Immature natural killer cell (primary cell): ENCODE data around the gene OR52B6. TPM values are rescaled to one million over a fixed set of nuclear protein-coding genes. Genes with fewer than 3 reads are reported as not detected.

Experiments
- polyA plus RNA-seq, 3 donors: library from polyadenylated mRNA; unstranded; fragments of 300-500 nt; fragmentation: Illumina TruSeq; gene quantifications; one replicate each; pipeline ENCODE4 v1.2.3, GENCODE V29; 2021

Gene OR52B6
- polyA plus RNA-seq, 3 donors from 2014 or later = not detected

Other genes starting within 250 kb of the OR52B6 start
- not detected for gene OR51B5, start 237.4 kb upstream of the OR52B6 start, polyA plus RNA-seq
- gene OR51B6, start 229.4 kb upstream of the OR52B6 start, polyA plus RNA-seq = not detected
- not detected for gene OR51M1, start 197.1 kb upstream of the OR52B6 start, polyA plus RNA-seq
- gene OR51Q1, start 158.8 kb upstream of the OR52B6 start, polyA plus RNA-seq = not detected
- not detected for gene OR51I1, start 139.4 kb upstream of the OR52B6 start, polyA plus RNA-seq
- not detected for gene OR51I2, start 131.6 kb upstream of the OR52B6 start, polyA plus RNA-seq
- not detected for gene OR52D1, start 92.2 kb upstream of the OR52B6 start, polyA plus RNA-seq
- not detected for gene UBQLN3, start 70.9 kb upstream of the OR52B6 start, polyA plus RNA-seq
- not detected for gene UBQLNL, start 64.2 kb upstream of the OR52B6 start, polyA plus RNA-seq
- not detected for gene OR52H1, start 32.3 kb upstream of the OR52B6 start, polyA plus RNA-seq
- not detected for gene TRIM6, start 15.8 kb downstream of the OR52B6 start, polyA plus RNA-seq
- 10 to 100 TPM; 13.6 to 37.6 (median 18.8) TPM for gene TRIM34, start 44.1 kb downstream of the OR52B6 start, polyA plus RNA-seq
- 10 to 100 TPM in 2 of 3 donors, 1 to 10 TPM in 1; 8.9 to 19.8 (median 14.6) TPM for gene TRIM5, start 104.2 kb downstream of the OR52B6 start, polyA plus RNA-seq
- 100 to 1,000 TPM; 148 to 196 (median 166) TPM for gene TRIM22, start 108.9 kb downstream of the OR52B6 start, polyA plus RNA-seq
- under 1 TPM in 1 of 3 donors, not detected in 2; 0.28 TPM for gene OR56B1, start 155.6 kb downstream of the OR52B6 start, polyA plus RNA-seq
- not detected for gene OR52N4, start 173.4 kb downstream of the OR52B6 start, polyA plus RNA-seq
- not detected for gene OR52N5, start 202.5 kb downstream of the OR52B6 start, polyA plus RNA-seq
- not detected for gene OR52N1, start 210.4 kb downstream of the OR52B6 start, polyA plus RNA-seq
- gene OR52N2, start 228.0 kb downstream of the OR52B6 start, polyA plus RNA-seq = not detected